Immature natural killer cell (primary cell): ENCODE measurements around the gene SMKR1. TPM values are rescaled to one million over a fixed set of nuclear protein-coding genes. Genes with fewer than 3 reads are reported as not detected.
"Not testable (repeated sequence)": the region's sequence is repeated elsewhere in the genome, so short reads cannot be mapped to it uniquely, and the experiment has no call there.

ENCODE experiments used
- DNase-seq, 3 donors: peaks; one replicate each; pipeline ENCODE4 v3.0.0; 2022; ENCODE audit warnings: mixed read lengths in 1 of 3
- H3K27ac Mint-ChIP-seq, 6 donors: one replicate each; pipeline ENCODE4 v1.8.0; 2020; ENCODE audit warnings: mixed read lengths in 6 of 6, mild to moderate bottlenecking in 5 of 6, inconsistent platforms in 4 of 6, moderate library complexity in 3 of 6
- H3K27me3 Mint-ChIP-seq, 3 donors: one replicate each; pipeline ENCODE4 v1.8.0; 2020 to 2021; ENCODE audit warnings: low read depth in 3 of 3, mild to moderate bottlenecking in 3 of 3, mixed read lengths in 3 of 3, moderate library complexity in 3 of 3, inconsistent platforms in 1 of 3
- H3K36me3 Mint-ChIP-seq, 3 donors: one replicate each; pipeline ENCODE4 v1.8.0; 2020; ENCODE audit warnings: mixed read lengths in 3 of 3, inconsistent platforms in 2 of 3, mild to moderate bottlenecking in 2 of 3
- H3K4me1 Mint-ChIP-seq, 2 donors: one replicate each; pipeline ENCODE4 v1.8.0; 2020; ENCODE audit warnings: inconsistent platforms in 2 of 2, mild to moderate bottlenecking in 2 of 2, mixed read lengths in 2 of 2, moderate library complexity in 1 of 2
- H3K4me3 Mint-ChIP-seq, 5 donors: one replicate each; pipeline ENCODE4 v1.8.0; 2020; ENCODE audit warnings: mild to moderate bottlenecking in 5 of 5, mixed read lengths in 5 of 5, inconsistent platforms in 3 of 5, moderate library complexity in 3 of 5
- H3K9me3 Mint-ChIP-seq, 6 donors: one replicate each; pipeline ENCODE4 v1.8.0; 2020; ENCODE audit warnings: mild to moderate bottlenecking in 6 of 6, mixed read lengths in 6 of 6, inconsistent platforms in 4 of 6, moderate library complexity in 3 of 6
- polyA plus RNA-seq, 3 donors: library from polyadenylated mRNA; unstranded; fragments of 300-500 nt; fragmentation: Illumina TruSeq; gene quantifications; one replicate each; pipeline ENCODE4 v1.2.3, GENCODE V29; 2021

SMKR1 gene
- polyA plus RNA-seq, 3 donors from 2014 or later, result 18.1 to 25.8 (median 19.5) TPM

DNA sequence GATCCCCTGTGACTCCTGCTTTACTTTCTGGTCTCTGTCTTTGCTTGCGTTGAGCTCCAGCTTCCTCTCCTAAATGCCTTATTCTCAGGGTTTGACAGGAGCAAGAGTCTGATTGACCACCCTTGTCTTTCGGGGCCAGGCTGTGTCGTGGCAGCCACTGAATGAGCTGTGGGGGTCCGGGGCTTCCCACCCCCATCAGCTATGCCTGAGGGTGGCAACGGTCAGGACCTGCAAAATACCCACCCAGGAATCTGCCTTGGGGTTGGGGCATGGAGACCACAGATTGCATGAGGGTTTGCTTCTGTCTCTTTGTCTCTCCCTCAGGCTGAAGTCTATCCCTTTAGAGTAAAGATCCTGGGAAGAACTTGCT lies 20.6 kb downstream of the SMKR1 start:
- DNase-seq, result no peak
- Mint-ChIP-seq H3K27me3 (peaks cover 1 to 9% (median 2%) of the 10 kb centered on the region in 3 donors), H3K27ac (peak overlapping the region in 3 of 6 donors; percentile 28 to 67 (median 49)), H3K4me1 (peaks cover 52 to 62% of the 10 kb centered on the region in 2 donors), H3K36me3 (peaks cover 0 to 9% (median 0%) of the 10 kb centered on the region in 3 donors), H3K9me3 (no peaks in the 10 kb centered on the region), H3K4me3 (peak overlapping the region in 1 of 5 donors; percentile 18)

DNA sequence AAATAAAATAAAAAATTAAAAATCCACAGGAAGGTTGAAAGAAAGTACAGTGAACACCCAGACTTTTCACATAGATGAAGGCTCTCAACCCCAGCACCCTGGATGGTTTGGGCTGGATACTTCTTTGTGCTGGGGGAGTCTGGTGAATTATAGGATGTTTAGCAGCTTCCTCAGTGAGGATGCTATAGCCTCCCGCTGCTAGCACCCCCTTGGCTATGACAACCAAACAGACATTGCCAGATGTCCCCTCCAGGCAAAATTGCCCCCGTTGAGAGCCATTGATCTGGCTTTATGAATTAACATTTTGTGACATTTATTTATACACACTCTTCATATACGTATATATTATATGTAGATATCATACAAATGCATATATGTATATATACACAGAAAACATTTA lies 21.6 kb downstream of the SMKR1 start:
- Mint-ChIP-seq H3K27me3 (peaks cover 1 to 9% (median 2%) of the 10 kb centered on the region in 3 donors), H3K4me3 (peak overlapping the region in 1 of 5 donors; percentile 84), H3K36me3 (peaks cover 0 to 7% (median 0%) of the 10 kb centered on the region in 3 donors), H3K4me1 (peaks cover 56 to 59% of the 10 kb centered on the region in 2 donors), H3K9me3 (no peaks in the 10 kb centered on the region), H3K27ac (peak overlapping the region in 2 of 6 donors; percentile 86 to 93)
- no peak for DNase-seq

DNA sequence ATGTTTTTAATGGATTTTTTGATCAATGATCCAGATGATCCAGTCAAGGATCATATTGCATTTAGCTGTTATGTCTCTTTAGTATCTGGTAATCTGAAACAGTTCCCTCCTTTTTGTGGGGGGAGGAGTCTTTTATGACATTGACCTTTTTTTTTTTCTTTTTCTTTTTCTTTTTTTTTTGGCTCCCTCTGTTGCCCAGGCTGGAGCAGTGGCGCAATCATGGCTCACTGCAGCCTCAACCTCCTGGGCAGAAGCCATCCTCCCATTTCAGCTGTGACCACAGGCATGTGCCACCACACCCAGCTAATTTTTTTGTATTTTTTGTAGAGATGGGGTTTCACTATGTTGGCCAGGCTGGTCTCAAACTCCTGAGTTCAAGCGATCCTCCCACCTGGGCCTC lies 22.1 kb downstream of the SMKR1 start:
- not testable (repeated sequence) for H3K36me3 Mint-ChIP-seq, H3K27me3 Mint-ChIP-seq, H3K9me3 Mint-ChIP-seq
- Mint-ChIP-seq H3K27ac (peak overlapping the region; percentile 81 to 97 (median 88)), H3K4me3 (peak overlapping the region; percentile 70 to 89 (median 84)), H3K4me1 (peaks cover 60 to 61% of the 10 kb centered on the region in 2 donors)
- peak; percentile 38 to 39 (median 39) for DNase-seq

DNA sequence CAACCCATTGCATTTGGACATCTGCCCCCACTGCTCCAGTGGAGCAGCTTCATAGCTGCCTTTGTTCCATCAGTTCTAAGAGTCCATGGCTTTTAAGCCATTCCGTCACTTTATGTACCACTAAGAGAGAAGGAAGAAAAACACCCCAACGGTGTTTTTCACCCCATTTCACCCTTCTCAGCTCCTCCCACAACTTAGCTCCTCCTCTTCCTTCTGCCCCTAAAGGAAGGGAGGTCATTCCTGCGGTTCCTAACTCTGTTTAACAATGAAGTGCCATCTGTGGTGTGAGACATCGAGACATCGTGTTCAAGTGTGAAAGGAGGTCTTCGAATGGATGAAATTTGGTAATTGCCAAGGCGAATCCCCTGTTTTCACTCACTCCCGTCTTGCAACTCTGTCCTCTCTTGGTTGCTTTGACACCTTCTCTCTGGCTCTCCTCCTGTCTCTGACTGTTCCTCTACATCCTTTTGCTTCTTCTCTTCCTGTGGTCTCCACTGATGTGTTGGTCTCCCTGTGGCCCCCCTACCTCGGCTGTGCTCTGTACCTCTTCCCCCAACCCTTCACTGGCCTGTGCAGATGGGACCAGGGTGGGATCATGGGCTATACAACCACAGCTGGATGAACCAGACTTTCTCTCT lies 23.0 kb downstream of the SMKR1 start:
- DNase-seq, result peak; percentile 42 to 46 (median 44)
- Mint-ChIP-seq H3K27ac (peak overlapping the region; percentile 83 to 97 (median 94)), H3K9me3 (no peaks in the 10 kb centered on the region), H3K4me3 (peak overlapping the region; percentile 82 to 89 (median 87)), H3K36me3 (peaks cover 0 to 7% (median 0%) of the 10 kb centered on the region in 3 donors), H3K27me3 (peaks cover 1 to 9% (median 2%) of the 10 kb centered on the region in 3 donors), H3K4me1 (peaks cover 67 to 68% of the 10 kb centered on the region in 2 donors)

DNA sequence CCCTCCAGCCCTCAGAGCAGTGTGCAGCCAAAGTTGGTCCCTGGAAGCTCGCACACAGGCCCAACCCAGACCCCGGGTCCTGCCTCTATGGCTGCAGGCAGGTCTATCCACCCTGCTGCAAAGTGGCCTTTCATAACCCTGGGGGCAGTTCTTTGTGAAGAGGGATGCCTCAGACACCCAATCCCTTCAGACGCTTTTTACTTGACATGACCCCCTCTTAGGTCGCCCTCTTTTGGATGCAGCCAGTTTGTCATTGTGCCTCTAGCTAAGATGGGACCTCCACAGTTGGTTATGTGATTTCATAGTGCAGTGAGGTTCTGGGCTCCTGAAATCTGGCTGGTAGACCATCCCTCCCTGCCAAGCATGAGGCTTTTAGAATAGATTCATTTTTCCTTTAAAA lies 27.3 kb downstream of the SMKR1 start:
- no peaks in the 10 kb centered on the region for H3K9me3 Mint-ChIP-seq
- H3K27me3 Mint-ChIP-seq, result peaks cover 1 to 7% (median 2%) of the 10 kb centered on the region in 3 donors
- H3K4me3 Mint-ChIP-seq, result no peak overlapping the region
- H3K36me3 Mint-ChIP-seq, result no peaks in the 10 kb centered on the region
- H3K27ac Mint-ChIP-seq, result peak overlapping the region in 5 of 6 donors; percentile 22 to 61 (median 36)
- DNase-seq, result no peak
- peaks cover 80 to 86% of the 10 kb centered on the region in 2 donors for H3K4me1 Mint-ChIP-seq

DNA sequence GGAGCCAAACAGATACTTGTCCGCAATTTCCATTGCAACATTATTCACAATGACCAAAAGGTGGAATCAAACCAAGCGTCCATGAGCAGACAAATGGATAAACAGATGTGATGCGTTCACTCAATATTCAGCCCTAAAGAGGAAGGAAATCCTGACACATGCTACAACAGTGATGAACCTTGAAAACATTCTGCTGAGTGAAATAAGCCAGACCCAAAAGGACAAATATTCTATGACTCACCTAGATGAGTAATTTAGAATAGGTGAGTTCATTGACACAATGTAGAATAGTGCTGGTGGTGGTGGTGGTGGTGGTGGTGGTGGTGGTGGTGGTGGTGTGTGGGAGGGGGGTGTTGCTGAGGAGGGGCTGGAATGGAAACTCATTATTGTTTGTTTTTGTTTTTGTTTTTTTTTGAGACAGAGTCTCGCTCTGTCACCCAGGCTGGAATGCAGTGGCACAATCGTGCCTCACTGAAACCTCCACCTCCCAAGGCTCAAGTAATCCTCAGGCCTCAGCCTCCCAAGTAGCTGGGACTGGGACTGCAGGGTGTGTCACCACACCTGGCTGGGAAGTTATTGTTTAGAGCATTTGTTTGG lies 28.6 kb downstream of the SMKR1 start:
- H3K4me1 Mint-ChIP-seq, result peaks cover 80 to 85% of the 10 kb centered on the region in 2 donors
- no peaks in the 10 kb centered on the region for H3K36me3 Mint-ChIP-seq
- H3K9me3 Mint-ChIP-seq, result no peaks in the 10 kb centered on the region
- H3K4me3 Mint-ChIP-seq, result peak overlapping the region; percentile 5 to 41 (median 30)
- peak overlapping the region; percentile 41 to 94 (median 81) for H3K27ac Mint-ChIP-seq
- H3K27me3 Mint-ChIP-seq, result peaks cover 0 to 5% (median 0%) of the 10 kb centered on the region in 3 donors
- DNase-seq, result no peak

DNA sequence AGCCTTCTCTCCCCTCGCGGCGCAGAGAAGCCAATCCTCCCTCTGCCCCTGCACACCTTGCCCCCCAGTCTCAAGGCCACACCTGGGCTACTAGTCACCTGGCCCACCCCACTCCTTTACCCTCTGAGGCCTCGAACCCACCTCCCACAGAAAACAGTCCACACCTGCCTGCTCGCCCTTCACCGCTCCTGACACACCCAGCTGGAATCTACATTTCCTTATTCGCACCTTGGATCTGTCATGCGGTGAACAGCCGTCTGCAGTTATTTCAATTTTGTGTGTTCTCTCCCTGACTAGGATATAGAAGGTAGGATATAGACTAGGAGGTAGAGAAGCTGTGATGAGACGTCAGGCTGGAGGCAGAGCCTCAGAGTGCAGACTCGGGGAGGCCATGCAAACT lies 29.4 kb downstream of the SMKR1 start:
- peaks cover 80 to 87% of the 10 kb centered on the region in 2 donors for H3K4me1 Mint-ChIP-seq
- no peaks in the 10 kb centered on the region for H3K36me3 Mint-ChIP-seq
- H3K4me3 Mint-ChIP-seq, result no peak overlapping the region
- no peak for DNase-seq
- peaks cover 0 to 8% (median 2%) of the 10 kb centered on the region in 3 donors for H3K27me3 Mint-ChIP-seq
- no peaks in the 10 kb centered on the region for H3K9me3 Mint-ChIP-seq
- peak overlapping the region in 5 of 6 donors; percentile 57 to 73 (median 69) for H3K27ac Mint-ChIP-seq

DNA sequence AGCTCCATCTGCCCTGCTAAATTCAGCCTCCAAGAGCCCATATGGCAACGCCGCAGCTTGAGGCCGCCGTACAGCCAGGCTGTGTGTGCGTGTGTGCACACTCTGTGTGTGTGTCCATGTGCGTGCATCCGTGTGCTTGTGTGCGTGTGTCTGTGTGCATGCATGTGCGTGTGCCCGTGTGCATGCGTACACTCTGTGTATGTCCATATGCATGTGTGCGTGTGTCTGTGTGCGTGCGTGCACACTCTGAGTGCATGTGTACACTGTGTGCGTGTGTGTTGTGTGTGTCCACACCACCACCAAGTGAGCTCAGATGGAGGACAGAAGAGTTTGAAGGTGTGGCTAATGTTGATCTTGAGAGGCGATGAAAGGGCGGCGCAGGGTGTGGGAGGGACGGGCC lies 30.0 kb downstream of the SMKR1 start:
- peak overlapping the region in 2 of 5 donors; percentile 19 to 48 for H3K4me3 Mint-ChIP-seq
- H3K27ac Mint-ChIP-seq, result peak overlapping the region; percentile 59 to 94 (median 79)
- peaks cover 76 to 82% of the 10 kb centered on the region in 2 donors for H3K4me1 Mint-ChIP-seq
- H3K36me3 Mint-ChIP-seq, result no peaks in the 10 kb centered on the region
- no peaks in the 10 kb centered on the region for H3K9me3 Mint-ChIP-seq
- peaks cover 0 to 7% (median 2%) of the 10 kb centered on the region in 3 donors for H3K27me3 Mint-ChIP-seq
- no peak for DNase-seq

DNA sequence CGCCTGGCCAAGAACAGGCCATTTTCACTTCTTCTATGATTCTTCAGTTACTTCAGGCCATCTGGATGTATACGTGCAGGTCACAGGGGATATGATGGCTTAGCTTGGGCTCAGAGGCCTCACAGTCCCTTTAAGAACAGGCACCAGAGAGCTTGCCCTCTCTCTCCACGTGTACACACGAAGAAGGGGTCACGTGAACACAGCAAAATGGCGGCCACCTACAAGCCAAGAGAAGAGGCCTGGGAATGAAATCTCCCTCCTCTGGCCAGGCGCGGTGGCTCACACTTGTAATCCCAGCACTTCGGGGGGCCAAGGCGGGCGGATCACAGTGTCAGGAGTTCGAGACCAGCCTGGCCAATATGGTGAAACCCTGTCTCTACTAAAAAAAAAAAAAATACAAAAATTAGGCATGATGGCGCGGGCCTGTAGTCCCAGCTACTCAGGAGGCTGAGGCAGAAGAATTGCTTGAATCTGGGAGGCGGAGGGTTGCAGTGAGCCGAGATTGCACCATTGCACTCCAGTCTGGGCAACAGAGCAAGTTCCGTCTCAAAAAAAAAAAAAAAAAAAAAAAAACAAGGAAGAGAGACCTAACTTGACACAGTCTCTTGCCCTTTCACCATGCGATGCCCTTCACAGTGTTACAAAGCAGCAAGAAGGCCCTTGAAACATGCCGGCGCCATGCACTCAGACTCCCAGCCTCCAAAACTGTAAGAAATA lies 32.4 kb downstream of the SMKR1 start:
- H3K9me3 Mint-ChIP-seq, DNase-seq, H3K36me3 Mint-ChIP-seq, H3K27me3 Mint-ChIP-seq: not testable (repeated sequence)
- Mint-ChIP-seq H3K4me3 (peak overlapping the region in 4 of 5 donors; percentile 83 to 94 (median 87)), H3K4me1 (peaks cover 85 to 94% of the 10 kb centered on the region in 2 donors), H3K27ac (peak overlapping the region; percentile 94 to 99 (median 97))

DNA sequence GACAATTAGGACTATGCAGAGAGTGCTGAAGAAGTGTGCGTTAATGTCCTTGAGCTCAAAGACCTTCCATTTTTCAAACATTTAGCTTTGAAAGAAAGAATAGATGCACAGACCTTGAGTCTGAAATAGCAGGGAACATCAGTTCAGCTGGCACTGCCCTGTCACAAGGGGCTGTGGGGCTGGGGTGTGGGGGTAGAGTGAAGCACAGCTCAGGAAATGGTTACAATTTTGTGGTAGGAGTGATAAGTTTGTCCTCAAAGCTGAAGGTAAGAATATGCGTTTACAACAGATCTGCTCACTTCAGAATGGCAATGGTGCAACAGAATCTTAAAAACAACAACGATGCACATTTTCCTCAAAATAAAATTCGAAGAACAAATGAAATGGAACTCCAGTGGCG lies 33.6 kb downstream of the SMKR1 start:
- Mint-ChIP-seq H3K4me3 (peak overlapping the region; percentile 83 to 94 (median 86)), H3K27ac (peak overlapping the region; percentile 94 to 99 (median 97)), H3K36me3 (peaks cover 0 to 4% (median 4%) of the 10 kb centered on the region in 3 donors), H3K4me1 (peaks cover 81 to 87% of the 10 kb centered on the region in 2 donors), H3K9me3 (no peaks in the 10 kb centered on the region), H3K27me3 (peaks cover 0 to 7% (median 2%) of the 10 kb centered on the region in 3 donors)
- peak; percentile 77 to 82 (median 79) for DNase-seq

DNA sequence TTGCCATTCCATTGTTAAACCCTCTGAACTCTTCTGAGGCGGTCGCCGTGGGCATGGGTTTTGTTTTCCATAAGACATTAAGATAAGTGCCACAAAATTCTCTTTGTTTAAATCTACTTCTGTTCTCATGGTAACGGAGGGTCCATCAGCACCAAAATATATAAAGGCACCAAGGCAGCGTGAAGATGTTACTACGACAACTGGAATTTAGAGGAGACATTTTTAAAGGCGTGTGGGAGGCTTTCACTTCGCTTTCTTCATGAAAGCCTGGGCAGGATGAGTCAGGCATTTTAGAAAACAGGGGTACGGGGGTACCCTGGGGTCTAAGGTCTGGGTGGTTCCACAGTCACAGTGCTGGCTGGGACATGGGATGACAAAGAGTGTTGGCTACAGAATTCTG lies 34.0 kb downstream of the SMKR1 start:
- Mint-ChIP-seq H3K36me3 (peaks cover 0 to 7% (median 4%) of the 10 kb centered on the region in 3 donors), H3K4me1 (peaks cover 81 to 87% of the 10 kb centered on the region in 2 donors), H3K9me3 (no peaks in the 10 kb centered on the region), H3K4me3 (peak overlapping the region; percentile 83 to 94 (median 86)), H3K27me3 (peaks cover 0 to 9% (median 2%) of the 10 kb centered on the region in 3 donors), H3K27ac (peak overlapping the region; percentile 94 to 99 (median 97))
- DNase-seq, result no peak

DNA sequence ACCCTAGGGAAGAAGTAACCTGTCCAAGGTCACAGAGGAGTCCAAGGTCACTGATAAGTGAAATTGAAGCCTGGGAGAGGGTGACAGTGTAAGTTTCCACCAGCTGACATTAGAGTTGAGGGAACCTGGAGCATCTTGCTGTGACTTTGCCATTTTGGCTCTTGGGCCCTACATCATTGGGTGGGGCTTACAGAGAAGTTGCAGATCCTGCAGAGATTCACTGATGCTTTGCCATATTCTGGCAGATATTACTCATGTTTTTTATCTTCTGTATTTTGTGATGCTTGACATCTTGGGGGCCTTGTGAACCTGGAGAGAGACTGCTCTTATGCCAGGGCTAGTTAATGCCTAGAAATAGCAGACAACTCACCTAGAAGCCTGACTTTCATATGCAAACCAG lies 36.5 kb downstream of the SMKR1 start:
- Mint-ChIP-seq H3K4me3 (peak overlapping the region in 2 of 5 donors; percentile 13 to 43), H3K9me3 (no peaks in the 10 kb centered on the region), H3K27me3 (peaks cover 2 to 15% (median 7%) of the 10 kb centered on the region in 3 donors), H3K4me1 (peaks cover 83 to 87% of the 10 kb centered on the region in 2 donors), H3K36me3 (peaks cover 0 to 7% (median 4%) of the 10 kb centered on the region in 3 donors), H3K27ac (peak overlapping the region in 5 of 6 donors; percentile 68 to 85 (median 76))
- DNase-seq, result no peak

DNA sequence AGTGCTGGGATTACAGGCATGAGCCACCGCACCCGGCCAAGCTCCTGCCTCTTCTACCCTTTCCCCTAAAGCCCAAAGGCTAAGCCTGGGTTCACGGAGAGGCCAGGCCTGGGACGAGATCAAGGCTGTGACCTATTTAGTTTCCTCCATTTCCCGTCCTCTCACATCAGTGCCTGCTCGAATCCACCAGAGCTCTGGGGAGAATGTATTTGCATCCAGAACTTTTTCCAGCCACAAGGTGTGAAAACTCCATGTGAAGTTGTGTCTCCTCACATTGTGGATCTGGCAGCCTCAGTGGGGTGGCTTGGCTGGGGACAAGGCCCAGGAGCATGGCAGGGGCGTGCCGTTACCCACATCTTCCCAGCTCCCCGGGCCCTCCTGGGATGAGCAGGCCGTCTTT lies 38.0 kb downstream of the SMKR1 start:
- Mint-ChIP-seq H3K36me3 (peaks cover 0 to 7% (median 4%) of the 10 kb centered on the region in 3 donors), H3K4me3 (no peak overlapping the region), H3K4me1 (peaks cover 80 to 82% of the 10 kb centered on the region in 2 donors), H3K27ac (no peak overlapping the region), H3K27me3 (peaks cover 2 to 15% (median 7%) of the 10 kb centered on the region in 3 donors), H3K9me3 (no peaks in the 10 kb centered on the region)
- no peak for DNase-seq
